ENCODE data around the gene C1orf53.

Gene C1orf53

GRCh38 chr1:197920067-197920396 is 17.6 kb downstream of the C1orf53 start:
- TF ChIP-seq CTCF (IDR thresholded peaks at IDR 0.05; ENCODE audit: low read depth, low read length, missing control alignments), result no peak
- in situ Hi-C loops (cut with HindIII; ENCODE audit: low sequenced_read_pairs), result no loop called here
- no peak overlapping the region for H3K4me3 ChIP-seq (ENCODE audit: low read depth, low read length)

GRCh38 chr1:197920414-197921117 is 18.1 kb downstream of the C1orf53 start:
- TF ChIP-seq CTCF (IDR thresholded peaks at IDR 0.05; ENCODE audit: low read depth, low read length, missing control alignments), result no peak
- DNase-seq (ENCODE audit: low read depth), result no peak
- in situ Hi-C loops (cut with HindIII; ENCODE audit: low sequenced_read_pairs), result no loop called here
- no peak overlapping the region for H3K4me3 ChIP-seq (ENCODE audit: low read depth, low read length)

More at GRCh38 chr1:197920067-197920396, 17.6 kb downstream of the C1orf53 start:
- DNase-seq (ENCODE audit: low read depth), result no peak

- in situ Hi-C loops (cut with HindIII; ENCODE audit: low sequenced_read_pairs), result no loop called here
- DNase-seq (ENCODE audit: low read depth), result no peak
- no peak for TF ChIP-seq CTCF (IDR thresholded peaks at IDR 0.05; ENCODE audit: low read depth, low read length, missing control alignments)
- H3K4me3 ChIP-seq (ENCODE audit: low read depth, low read length), result no peak overlapping the region
These were observed 19.0 kb downstream of the C1orf53 start for GRCh38 chr1:197921235-197922069.

- no peak for TF ChIP-seq CTCF (IDR thresholded peaks at IDR 0.05; ENCODE audit: low read depth, low read length, missing control alignments)
- in situ Hi-C loops (cut with HindIII; ENCODE audit: low sequenced_read_pairs), result no loop called here
- no peak overlapping the region for H3K4me3 ChIP-seq (ENCODE audit: low read depth, low read length)
- DNase-seq (ENCODE audit: low read depth), result no peak
These were observed 19.6 kb downstream of the C1orf53 start for GRCh38 chr1:197922070-197922390.

GRCh38 chr1:197923038-197923437 is 20.6 kb downstream of the C1orf53 start:
- TF ChIP-seq CTCF (IDR thresholded peaks at IDR 0.05; ENCODE audit: low read depth, low read length, missing control alignments), result no peak
- H3K4me3 ChIP-seq (ENCODE audit: low read depth, low read length), result no peak overlapping the region
- no peak for DNase-seq (ENCODE audit: low read depth)
- in situ Hi-C loops (cut with HindIII; ENCODE audit: low sequenced_read_pairs), result no loop called here

GRCh38 chr1:197924516-197925123 is 22.2 kb downstream of the C1orf53 start:
- in situ Hi-C loops (cut with HindIII; ENCODE audit: low sequenced_read_pairs), result no loop called here
- no peak overlapping the region for H3K4me3 ChIP-seq (ENCODE audit: low read depth, low read length)
- peak; percentile 44 for DNase-seq (ENCODE audit: low read depth)
- peak; percentile 74 for TF ChIP-seq CTCF (IDR thresholded peaks at IDR 0.05; ENCODE audit: low read depth, low read length, missing control alignments)

Measured in astrocyte of the cerebellum (primary cell).